Stimulated activated naive CD8-positive, alpha-beta T cell treated with anti-CD3 and anti-CD28 coated beads, Interleukin-15, Interleukin-2, amounts not matched to agents 100 U/mL and 50 U/mL, for 24 hours (primary cell): ENCODE data around the gene SIVA1.
"Not testable (repeated sequence)": the region's sequence is repeated elsewhere in the genome, so short reads cannot be mapped to it uniquely, and the experiment has no call there.

Experiments used
- ATAC-seq: fragments of 150-1000 bp; cut with Tn5 transposase; one replicate; pipeline ENCODE4 v1.10.0; 2021
- DNase-seq: peaks from one replicate; pipeline ENCODE4 v3.0.0; 2021

The SIVA1 gene

GRCh38 chr14:104721505-104722431, 31.2 kb upstream of the SIVA1 start:
- no peak for DNase-seq
- ATAC-seq = no peak

- DNase-seq (no peak), ATAC-seq (no peak)
Measured at GRCh38 chr14:104722938-104723650, 29.9 kb upstream of the SIVA1 start.

- DNase-seq (peak; percentile 68), ATAC-seq (peak; percentile 69)
Measured at GRCh38 chr14:104723651-104724406, 29.1 kb upstream of the SIVA1 start, which contains the start of gene ADSS1. Gene ADSS1, plus strand, starts transcription at chr14:104724229. Its CDS starts 42 bp downstream, at chr14:104724271.

DNA sequence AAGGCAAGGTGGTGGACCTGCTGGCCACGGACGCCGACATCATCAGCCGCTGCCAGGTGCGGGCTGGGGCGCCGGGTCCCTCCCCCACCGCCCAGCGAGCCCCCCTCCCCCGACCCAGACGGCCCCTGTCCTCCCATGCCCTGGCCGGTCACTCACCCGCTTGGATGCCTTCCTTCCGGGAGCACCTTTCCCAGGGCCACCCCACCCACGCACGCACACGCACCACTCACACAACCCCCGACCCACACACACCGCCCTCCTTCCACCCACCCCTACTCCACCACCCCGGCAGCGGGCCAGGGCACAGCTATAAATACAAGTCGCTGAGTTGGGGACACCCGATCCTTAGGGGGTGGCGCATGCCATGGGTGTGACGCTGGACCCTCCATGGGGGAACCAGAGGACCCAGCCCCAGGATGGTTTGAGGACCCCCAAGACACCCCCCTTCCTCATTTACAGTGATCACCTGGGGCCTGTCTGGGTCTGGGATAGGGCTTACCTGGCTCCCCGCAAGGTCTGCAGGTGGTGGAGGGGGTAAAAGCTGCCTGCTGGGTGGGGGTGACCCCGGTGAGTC, 28.5 kb upstream of the SIVA1 start:
- peak; percentile 4 for ATAC-seq
- no peak for DNase-seq

GRCh38 chr14:104724981-104725771, 27.8 kb upstream of the SIVA1 start:
- ATAC-seq (no peak), DNase-seq (no peak)

- no peak for ATAC-seq
Measured at GRCh38 chr14:104725772-104726548, 27.0 kb upstream of the SIVA1 start.

DNA sequence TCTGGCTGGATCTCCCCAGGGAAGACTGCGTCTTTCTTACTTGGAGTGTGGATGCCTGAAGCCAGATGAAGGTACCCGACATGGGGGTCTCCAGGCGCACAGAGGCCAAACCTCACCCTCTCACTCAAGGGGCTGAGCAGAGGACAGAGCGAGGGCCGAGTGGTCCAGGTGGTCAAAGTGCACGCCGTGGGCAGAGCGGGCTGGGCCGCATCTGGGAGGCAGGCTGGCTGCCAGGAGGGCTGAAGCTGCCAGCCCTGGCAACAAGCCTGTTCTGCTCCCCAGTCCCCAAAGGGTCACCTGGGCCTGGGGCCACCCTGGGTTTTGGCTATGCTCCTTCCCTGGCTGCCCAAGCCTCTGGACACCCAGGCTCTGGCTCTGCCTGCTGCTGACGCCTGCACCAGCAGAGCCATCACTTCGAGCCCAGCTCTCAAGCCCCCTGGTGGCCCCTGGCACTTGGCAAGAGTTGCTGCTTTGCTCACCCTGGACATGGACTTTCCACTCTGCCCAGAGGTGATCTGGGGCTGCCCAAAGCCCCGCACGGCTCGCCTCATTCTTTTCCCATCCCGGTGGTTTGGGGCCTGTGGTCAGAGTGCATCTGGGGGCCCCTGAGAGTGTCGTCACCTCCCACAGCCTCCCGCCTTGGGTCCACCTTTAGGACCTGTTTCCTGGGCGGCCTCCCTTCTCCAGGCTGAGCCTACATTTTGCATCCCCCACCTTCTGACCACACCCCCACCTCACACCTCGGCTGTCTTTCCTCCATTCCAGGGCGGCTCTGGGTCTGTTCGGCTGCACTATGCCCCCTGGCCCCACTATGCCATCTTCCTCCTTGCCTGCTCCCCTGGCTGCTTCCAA, 26.1 kb upstream of the SIVA1 start:
- ATAC-seq (no peak), DNase-seq (no peak)

More at GRCh38 chr14:104725772-104726548, 27.0 kb upstream of the SIVA1 start:
- DNase-seq = no peak

DNA sequence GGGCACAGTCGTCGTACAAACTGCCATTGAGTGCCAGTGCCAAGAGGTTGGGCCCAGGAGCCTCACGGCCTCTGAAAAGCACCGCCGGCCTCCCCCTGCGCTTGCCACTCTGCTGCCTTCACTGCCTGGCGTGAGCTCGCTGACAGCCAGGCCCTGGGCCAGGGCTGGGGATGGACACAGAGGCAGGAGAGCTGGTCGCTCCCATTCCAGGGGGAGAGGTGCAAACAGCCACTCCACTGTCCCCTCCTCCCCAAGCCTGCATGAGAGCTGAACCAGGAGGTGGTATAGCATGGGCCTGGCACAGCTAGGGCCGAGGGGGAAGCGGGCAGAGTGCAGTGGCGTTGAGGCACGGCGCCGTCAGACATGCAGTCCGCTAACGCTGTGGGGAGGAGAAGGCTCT, 24.3 kb upstream of the SIVA1 start:
- no peak for ATAC-seq
- DNase-seq = no peak

GRCh38 chr14:104729176-104729834, 23.6 kb upstream of the SIVA1 start:
- not testable (repeated sequence) for ATAC-seq

GRCh38 chr14:104729835-104730181, 23.1 kb upstream of the SIVA1 start:
- ATAC-seq = no peak
- DNase-seq = no peak

More at GRCh38 chr14:104729176-104729834, 23.6 kb upstream of the SIVA1 start:
- DNase-seq = not testable (repeated sequence)

DNA sequence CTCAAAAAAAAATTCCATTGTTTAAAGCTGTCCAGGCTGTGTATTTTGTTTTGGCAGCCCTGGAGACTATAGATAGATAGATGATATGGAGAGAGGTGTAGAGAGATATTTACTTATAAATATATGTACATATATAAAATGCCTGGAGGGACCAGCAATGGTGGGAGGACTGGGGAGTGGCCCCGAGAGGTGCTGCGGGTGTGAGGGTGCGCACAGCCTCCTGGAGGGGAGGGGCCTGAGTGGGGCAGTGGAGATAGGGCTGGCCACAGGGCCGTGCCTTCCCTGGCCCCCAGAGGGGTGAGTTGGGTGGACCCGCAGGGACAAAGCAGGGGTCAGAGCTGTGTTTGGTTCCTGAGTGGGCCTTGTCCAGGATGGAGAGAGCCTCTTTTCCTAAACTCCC, 22.5 kb upstream of the SIVA1 start:
- no peak for DNase-seq

DNA sequence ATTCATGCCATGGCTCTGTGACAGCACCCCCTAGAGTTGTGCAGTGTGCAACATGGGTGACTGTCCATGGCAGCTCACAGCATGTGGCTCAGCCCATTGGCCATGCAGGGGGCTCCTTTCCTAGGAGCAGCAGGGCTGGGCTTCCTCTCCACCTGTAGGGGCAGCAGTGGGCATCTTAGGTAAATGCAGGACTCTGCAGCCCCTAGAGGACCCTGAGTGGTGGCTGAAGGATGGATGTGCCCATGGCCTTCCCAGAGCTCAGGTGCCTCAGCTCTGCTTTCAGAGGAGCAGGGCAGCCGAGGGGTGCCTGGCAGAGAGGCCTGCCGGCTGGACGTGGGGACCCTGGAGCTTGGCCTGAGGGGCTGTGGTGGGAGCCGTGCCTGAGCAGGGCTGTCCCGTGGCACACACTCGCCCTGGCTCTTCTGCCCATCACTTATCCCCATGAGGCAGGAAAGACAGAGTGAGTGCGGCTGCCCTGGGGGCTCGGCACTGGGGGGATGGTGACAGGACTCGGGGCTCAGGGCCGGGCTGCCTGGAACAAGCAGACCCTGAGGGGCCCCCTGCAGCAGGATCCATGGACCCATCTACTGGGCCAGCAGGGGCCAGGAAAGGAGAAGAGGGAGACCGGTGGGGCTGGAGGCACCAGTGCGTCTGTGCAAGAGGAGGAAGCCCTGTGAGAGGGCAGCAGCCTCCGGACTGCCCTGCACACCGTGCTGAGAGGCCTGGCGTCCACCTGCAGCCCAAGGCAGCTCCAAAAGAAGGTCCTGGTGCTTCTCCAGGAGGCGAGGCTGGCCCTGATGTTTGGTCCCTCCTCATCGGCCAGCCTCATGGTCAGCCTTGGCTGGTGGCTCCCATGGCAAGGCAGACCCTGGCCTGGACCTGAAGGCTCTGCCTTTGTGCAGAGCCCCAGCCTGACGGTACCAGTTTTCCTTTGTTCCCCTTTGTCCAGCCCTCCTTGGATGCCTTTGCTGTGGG, 21.3 kb upstream of the SIVA1 start:
- DNase-seq (no peak), ATAC-seq (peak; percentile 42)

More for the DNA sequence above, 22.5 kb upstream of the SIVA1 start:
- no peak for ATAC-seq

DNA sequence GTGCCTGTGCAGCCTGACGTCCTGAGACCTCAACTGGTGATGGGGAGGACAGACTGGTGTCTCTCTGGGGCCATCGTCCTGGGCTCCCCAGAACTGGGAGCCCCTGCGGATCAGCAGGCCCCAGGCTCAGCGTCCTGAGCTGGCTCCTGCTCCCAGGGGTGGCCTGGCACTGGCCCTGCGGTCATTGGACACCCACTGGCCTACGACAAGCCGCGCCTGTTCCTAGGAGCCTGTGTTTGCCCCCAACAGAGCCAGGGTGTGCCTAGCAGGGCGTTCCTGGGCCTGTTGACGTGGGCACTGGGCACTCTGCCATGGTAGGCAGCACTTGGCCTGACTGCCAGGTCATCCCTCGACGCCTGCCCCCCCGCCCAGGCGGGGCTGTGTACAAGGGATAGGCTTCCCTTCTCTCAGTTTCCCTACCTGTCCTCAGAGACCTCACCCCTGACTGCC, 20.6 kb upstream of the SIVA1 start:
- ATAC-seq (no peak), DNase-seq (no peak)

GRCh38 chr14:104732931-104733681, 19.8 kb upstream of the SIVA1 start:
- ATAC-seq (no peak), DNase-seq (no peak)

DNA sequence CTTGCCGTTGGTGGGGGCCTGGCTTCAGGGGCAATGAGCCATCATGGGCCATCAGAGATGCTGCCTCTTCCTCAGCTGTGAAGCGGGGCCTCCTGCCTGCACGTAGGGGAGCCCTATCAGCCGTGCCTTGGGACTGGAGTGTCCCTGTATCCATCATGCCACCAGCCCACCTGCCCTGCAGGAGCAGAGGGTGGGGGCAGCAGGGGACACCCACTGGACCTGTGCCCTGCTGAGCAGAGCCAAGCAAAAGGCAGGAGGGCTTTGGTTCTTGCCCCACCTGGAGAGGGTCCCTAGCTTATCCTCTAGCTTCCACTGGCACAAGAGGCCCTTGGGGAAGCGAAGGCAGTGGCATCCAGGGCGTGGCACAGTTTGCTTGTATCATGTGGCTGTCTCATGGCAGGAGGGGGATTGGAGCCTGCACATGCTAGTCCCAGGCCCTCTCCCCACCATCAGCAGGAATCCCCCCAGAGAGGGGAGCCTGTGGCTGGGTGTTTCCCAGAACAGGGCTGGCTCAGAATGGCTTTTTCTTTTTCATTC, 18.8 kb upstream of the SIVA1 start:
- DNase-seq (no peak), ATAC-seq (no peak)

DNA sequence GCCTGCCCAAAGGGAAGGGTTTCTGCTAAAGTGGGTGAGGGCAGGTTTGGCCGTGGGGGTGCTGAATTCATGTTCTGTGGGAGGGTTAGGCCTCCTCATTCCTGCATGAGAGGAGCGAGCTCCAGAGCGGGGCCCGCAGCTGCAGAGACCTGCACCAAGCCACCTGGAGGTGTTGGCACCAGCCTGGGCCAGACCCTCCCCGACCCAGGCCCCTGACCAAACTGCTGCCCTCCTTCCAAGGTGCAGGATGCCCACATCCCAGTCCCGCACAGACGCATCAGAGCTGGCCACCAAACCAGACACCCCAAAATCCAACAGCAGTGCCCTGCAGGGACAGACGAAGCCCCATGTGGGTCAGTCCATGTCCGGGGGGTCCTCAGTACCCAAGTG, 18.4 kb upstream of the SIVA1 start:
- ATAC-seq = no peak
- no peak for DNase-seq
